SK-N-SH (cell line): ENCODE measurements around the gene SLC5A8.

ENCODE experiments used
- EZH2phosphoT487 ChIP-seq: fragments of 200-600 bp; sonication (generic); IDR thresholded peaks from 2 replicates; pipeline ENCODE4 v1.6.1; 2017; ENCODE audit warnings: low read depth, mixed run types, mild to moderate bottlenecking, antibody characterized with exemption, moderate library complexity, borderline replicate concordance
- JUND ChIP-seq: IDR thresholded peaks from 2 replicates; pipeline ENCODE4 v1.4.0; 2012
- POLR2AphosphoS5 ChIP-seq: IDR thresholded peaks from 2 replicates; pipeline ENCODE4 v1.6.1; 2012; ENCODE audit warnings: low read depth, low read length
- RAD21 ChIP-seq: IDR thresholded peaks from 2 replicates; pipeline ENCODE4 v1.6.1; 2012; ENCODE audit warnings: mild to moderate bottlenecking, low read length
- RXRA ChIP-seq: IDR thresholded peaks from 2 replicates; pipeline ENCODE4 v1.4.0; 2012; ENCODE audit warnings: low read depth, mild to moderate bottlenecking, borderline replicate concordance
- TAF1 ChIP-seq: IDR thresholded peaks from 2 replicates; pipeline ENCODE4 v1.6.1; 2012; ENCODE audit warnings: low read depth, mild to moderate bottlenecking, low read length, moderate library complexity, borderline replicate concordance
- TCF12 ChIP-seq: IDR thresholded peaks from 2 replicates; pipeline ENCODE4 v1.4.0; 2012
- TEAD4 ChIP-seq: IDR thresholded peaks from 2 replicates; pipeline ENCODE4 v1.4.0; 2012; ENCODE audit warnings: mild to moderate bottlenecking, borderline replicate concordance; ENCODE audit not compliant: insufficient read depth
- YY1 ChIP-seq: IDR thresholded peaks from 2 replicates; pipeline ENCODE4 v1.4.0; 2012; ENCODE audit warnings: low read depth, mild to moderate bottlenecking
- TF ChIP-seq, protein P1 (sequence below): fragments of 200-600 bp; sonication (generic); IDR thresholded peaks from 2 replicates; pipeline ENCODE4 v1.6.1; 2017; ENCODE audit warnings: antibody characterized with exemption, mild to moderate bottlenecking, moderate library complexity
- TF ChIP-seq, protein P2 (sequence below): fragments of 150-350 bp; IDR thresholded peaks from 2 replicates; pipeline ENCODE4 v1.6.1; 2017; ENCODE audit warnings: antibody characterized with exemption, low read length, low read depth, borderline replicate concordance
- TF ChIP-seq, protein P3 (sequence below): fragments of 150-350 bp; IDR thresholded peaks from 2 replicates; pipeline ENCODE4 v1.6.1; 2016; ENCODE audit warnings: mild to moderate bottlenecking, low read depth, low read length

DNA sequence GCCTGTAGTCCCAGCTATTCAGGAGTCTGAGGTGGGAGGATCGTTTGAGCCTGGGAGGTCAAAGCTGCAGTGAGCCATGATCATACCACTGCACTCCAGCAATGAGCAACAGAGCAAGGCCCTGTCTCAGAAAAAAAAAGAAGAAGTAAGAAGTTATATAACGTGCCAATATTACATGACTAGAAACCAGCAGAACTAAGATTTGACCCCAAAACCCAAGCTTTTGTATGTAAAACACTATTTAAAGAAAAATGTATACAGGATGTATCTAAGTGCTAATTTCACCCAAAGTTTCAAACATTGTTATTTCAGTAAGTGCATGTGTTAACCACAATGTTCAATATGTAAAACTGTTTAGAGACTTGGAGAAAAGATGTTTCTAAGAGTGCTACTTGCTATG, 94.7 kb downstream of the SLC5A8 start:
- TF ChIP-seq, protein P1, sequence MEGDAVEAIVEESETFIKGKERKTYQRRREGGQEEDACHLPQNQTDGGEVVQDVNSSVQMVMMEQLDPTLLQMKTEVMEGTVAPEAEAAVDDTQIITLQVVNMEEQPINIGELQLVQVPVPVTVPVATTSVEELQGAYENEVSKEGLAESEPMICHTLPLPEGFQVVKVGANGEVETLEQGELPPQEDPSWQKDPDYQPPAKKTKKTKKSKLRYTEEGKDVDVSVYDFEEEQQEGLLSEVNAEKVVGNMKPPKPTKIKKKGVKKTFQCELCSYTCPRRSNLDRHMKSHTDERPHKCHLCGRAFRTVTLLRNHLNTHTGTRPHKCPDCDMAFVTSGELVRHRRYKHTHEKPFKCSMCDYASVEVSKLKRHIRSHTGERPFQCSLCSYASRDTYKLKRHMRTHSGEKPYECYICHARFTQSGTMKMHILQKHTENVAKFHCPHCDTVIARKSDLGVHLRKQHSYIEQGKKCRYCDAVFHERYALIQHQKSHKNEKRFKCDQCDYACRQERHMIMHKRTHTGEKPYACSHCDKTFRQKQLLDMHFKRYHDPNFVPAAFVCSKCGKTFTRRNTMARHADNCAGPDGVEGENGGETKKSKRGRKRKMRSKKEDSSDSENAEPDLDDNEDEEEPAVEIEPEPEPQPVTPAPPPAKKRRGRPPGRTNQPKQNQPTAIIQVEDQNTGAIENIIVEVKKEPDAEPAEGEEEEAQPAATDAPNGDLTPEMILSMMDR: no peak
- TF ChIP-seq JUND (no peak), TEAD4 (no peak), RAD21 (no peak), YY1 (no peak), TAF1 (no peak), EZH2phosphoT487 (no peak), POLR2AphosphoS5 (no peak), TCF12 (no peak), RXRA (no peak)
- TF ChIP-seq, protein P2, sequence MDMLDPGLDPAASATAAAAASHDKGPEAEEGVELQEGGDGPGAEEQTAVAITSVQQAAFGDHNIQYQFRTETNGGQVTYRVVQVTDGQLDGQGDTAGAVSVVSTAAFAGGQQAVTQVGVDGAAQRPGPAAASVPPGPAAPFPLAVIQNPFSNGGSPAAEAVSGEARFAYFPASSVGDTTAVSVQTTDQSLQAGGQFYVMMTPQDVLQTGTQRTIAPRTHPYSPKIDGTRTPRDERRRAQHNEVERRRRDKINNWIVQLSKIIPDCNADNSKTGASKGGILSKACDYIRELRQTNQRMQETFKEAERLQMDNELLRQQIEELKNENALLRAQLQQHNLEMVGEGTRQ: no peak
- TF ChIP-seq, protein P3, sequence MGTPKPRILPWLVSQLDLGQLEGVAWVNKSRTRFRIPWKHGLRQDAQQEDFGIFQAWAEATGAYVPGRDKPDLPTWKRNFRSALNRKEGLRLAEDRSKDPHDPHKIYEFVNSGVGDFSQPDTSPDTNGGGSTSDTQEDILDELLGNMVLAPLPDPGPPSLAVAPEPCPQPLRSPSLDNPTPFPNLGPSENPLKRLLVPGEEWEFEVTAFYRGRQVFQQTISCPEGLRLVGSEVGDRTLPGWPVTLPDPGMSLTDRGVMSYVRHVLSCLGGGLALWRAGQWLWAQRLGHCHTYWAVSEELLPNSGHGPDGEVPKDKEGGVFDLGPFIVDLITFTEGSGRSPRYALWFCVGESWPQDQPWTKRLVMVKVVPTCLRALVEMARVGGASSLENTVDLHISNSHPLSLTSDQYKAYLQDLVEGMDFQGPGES: no peak
